AG09319 (cell line): ENCODE data around the gene MAP1LC3B2.

Experiments used
- DNase-seq: peaks from one replicate; pipeline ENCODE4 v3.0.0-alpha.2; 2010; ENCODE audit warnings: low read depth; ENCODE audit errors: extremely low read depth
- TF ChIP-seq, protein P1 (sequence below): IDR thresholded peaks from 2 replicates; pipeline ENCODE4 v1.5.1; 2011; ENCODE audit warnings: low read depth, mild to moderate bottlenecking, inconsistent platforms, low read length, moderate library complexity

The MAP1LC3B2 gene

DNA sequence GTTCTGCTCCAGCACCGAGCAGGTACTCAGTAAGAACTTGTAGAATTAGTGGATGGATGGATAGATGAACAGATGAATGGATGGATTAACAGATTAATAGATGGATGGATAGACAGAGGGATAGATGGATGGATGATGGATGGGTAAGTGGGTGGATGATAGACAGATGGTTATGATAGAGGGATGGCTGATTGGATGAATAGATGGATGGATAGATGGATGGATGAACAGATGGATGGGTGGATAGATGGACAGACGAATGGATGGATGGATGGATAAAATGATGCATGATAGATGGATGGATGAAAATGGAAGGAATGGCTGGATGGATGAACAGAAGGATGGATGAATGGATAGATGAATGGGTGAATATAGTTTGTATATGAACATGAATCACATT lies 8.0 kb upstream of the MAP1LC3B2 start:
- TF ChIP-seq, protein P1, sequence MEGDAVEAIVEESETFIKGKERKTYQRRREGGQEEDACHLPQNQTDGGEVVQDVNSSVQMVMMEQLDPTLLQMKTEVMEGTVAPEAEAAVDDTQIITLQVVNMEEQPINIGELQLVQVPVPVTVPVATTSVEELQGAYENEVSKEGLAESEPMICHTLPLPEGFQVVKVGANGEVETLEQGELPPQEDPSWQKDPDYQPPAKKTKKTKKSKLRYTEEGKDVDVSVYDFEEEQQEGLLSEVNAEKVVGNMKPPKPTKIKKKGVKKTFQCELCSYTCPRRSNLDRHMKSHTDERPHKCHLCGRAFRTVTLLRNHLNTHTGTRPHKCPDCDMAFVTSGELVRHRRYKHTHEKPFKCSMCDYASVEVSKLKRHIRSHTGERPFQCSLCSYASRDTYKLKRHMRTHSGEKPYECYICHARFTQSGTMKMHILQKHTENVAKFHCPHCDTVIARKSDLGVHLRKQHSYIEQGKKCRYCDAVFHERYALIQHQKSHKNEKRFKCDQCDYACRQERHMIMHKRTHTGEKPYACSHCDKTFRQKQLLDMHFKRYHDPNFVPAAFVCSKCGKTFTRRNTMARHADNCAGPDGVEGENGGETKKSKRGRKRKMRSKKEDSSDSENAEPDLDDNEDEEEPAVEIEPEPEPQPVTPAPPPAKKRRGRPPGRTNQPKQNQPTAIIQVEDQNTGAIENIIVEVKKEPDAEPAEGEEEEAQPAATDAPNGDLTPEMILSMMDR = no peak
- DNase-seq = no peak

DNA sequence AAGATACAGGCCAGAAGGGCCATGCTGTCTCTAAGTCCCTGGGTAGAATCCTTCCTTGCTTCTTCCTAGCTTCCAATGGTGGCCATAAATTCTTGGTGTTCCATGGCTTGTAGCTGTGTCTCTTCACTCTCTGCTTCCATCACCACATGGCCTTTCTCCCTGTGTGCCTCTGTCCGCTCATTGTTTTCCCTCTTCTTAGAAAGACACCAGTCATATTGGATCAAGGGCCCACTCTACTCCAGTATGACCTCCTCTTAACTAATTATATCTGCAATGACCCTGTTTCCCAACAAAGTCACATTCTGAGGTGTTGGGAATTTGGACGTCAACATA lies 7.6 kb upstream of the MAP1LC3B2 start:
- DNase-seq = no peak
- TF ChIP-seq, protein P1 = no peak

DNA sequence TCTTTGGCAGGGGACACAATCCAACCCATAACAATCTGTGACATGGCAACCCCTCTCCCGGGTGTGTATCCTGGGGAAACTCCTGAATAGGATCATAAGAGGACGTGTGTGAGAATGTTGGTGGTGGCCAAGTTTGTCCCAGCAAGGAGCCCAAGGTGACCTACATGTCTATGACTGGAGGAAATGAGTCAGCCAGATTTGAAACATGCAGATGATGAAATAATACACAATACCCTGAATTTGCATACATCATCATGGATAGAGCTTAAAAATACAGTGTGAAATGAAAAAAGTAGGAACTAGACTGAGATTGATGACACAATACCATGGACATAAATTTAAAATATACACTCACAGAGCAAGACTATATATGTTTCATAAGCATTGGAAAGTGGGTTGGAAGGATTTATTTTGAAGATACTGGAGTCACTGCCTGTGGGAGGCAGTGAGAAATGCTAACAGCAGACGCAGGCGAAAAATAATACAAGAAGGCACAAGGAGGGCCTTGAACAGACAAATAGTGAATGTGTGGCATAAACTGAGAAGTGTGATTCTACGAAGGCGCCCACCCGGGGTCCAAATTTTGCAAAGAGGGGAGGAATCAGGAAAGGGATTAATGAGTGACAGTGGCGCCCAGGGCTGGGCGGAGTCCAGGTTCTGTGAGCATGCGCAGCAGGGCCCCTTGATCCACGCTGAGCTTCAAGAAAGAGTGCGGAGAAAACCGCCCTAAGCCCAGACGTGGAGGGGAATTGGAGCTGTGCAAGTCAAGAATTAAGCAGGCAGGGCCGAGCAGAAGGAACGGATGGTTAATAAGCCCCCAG lies 7.0 kb upstream of the MAP1LC3B2 start:
- no peak for DNase-seq
- TF ChIP-seq, protein P1 = no peak

DNA sequence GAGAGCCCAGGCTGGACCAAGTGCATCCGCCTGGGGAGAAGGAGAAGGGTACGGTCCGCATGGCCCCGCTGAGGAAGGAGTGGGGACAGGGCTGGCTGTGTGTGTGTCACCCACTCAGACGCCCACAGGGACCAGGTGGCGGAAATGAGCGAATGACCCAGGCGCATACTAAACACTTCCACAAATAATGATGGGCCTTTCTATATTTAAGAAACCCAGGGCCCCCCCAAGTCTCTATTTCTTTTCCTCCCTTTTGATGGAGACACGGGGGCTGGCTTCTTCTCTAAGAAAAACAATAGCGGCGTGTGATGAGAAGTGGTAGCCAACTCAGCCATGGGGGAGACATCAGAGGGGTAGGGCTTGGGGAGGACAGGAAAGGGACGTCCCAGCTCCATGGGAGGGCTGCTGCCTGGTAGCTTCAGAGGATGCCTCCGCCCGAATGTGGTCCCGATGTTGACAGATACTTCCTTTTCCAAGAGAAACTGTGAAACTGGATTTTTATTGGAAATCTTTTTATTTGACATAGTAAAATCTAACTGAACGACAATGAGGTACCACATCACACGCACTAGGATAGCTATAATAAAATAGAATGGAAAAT lies 6.3 kb upstream of the MAP1LC3B2 start:
- no peak for DNase-seq
- TF ChIP-seq, protein P1 = no peak

DNA sequence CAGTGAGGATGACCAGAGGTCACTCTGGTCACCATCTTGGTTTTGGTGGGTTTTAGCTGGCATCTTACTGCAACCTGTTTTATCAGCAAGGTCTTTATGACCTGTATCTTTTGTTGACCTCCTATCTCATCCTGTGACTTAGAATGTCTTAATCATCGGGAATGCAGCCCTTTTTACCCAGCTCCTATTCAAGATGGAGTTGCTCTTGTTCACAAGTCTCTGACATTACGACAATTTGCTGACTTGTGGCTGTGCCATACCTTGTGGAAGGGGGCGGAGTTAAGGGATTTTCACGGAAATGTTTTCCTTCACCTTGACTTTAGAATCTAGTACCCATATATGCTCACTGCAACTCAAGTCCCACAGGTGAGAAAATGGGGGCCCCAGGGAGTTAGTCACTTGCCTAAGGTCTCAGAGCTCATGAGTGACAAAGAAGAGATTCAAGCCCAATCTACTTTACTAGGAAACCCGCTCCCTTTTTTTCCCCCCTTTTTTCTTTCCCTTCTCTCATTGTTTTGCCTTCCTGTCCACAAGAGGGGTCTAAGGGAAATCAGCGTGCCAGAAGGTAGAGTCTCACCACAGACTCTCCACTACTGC lies 2.7 kb upstream of the MAP1LC3B2 start:
- TF ChIP-seq, protein P1 = no peak
- DNase-seq = no peak

DNA sequence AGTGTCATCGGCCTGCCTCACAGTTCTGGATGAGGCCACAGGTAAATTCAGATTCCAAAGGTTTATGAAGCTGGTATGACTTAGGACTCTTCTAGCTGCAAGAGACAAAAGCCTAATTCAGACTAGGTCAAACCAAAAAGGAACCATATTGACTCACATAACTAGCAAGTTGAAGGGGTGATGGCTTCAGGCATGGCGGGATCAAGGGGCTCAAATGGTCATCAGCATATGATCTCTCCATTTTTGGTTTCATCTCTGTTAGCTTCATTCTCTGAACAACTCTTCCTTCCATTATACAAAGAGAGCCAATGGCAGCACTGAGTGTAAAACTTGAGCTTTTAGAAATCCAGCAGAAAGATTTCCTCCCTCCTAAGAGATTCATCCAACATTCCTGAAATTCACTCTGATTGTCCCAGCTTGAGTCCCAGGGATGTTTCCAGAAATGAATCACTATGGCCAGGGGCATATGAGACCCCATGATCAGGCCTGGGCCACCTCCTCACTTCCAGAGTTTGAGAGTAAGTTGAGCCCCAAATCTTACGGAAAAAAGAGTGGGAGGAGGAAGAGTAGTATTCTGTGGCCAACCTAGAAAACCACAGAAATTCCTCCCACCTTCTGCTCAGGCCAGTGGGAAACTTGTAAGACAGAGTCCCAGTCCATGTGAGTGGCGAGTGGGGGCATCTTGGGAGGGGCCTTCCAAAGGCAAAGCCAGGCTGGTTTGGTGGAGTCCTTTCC lies 2.0 kb upstream of the MAP1LC3B2 start:
- TF ChIP-seq, protein P1 = no peak
- DNase-seq = no peak
